ENCODE results near the gene TMEM247.

TMEM247 gene

GRCh38 chr2:46489423-46490174, 10.2 kb downstream of the TMEM247 start:
- DNase-seq (ENCODE audit: low spot score): no peak

- no peak for DNase-seq (ENCODE audit: low spot score)
Measured at GRCh38 chr2:46490521-46491141, 11.3 kb downstream of the TMEM247 start.

- no peak for DNase-seq (ENCODE audit: low spot score)
Measured at GRCh38 chr2:46492301-46492700, 12.9 kb downstream of the TMEM247 start.

GRCh38 chr2:46493241-46493970, 14.0 kb downstream of the TMEM247 start:
- DNase-seq (ENCODE audit: low spot score): no peak

DNA sequence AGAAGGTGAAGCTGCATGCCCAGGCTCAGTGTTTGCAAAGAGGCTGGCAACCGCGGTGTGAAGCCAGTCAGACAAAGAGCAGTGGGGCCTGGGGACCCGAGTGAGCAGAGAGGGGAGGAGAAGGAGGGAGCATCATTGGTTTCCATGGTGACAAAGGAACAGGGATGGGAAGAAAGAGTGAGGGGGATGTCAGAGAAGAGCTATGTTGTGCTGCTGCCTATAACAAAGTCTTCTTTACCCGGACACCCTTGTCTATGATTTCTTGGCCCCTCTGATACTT, 14.5 kb downstream of the TMEM247 start:
- DNase-seq (ENCODE audit: low spot score): no peak

GRCh38 chr2:46494596-46494995, 15.2 kb downstream of the TMEM247 start:
- DNase-seq (ENCODE audit: low spot score): no peak

DNA sequence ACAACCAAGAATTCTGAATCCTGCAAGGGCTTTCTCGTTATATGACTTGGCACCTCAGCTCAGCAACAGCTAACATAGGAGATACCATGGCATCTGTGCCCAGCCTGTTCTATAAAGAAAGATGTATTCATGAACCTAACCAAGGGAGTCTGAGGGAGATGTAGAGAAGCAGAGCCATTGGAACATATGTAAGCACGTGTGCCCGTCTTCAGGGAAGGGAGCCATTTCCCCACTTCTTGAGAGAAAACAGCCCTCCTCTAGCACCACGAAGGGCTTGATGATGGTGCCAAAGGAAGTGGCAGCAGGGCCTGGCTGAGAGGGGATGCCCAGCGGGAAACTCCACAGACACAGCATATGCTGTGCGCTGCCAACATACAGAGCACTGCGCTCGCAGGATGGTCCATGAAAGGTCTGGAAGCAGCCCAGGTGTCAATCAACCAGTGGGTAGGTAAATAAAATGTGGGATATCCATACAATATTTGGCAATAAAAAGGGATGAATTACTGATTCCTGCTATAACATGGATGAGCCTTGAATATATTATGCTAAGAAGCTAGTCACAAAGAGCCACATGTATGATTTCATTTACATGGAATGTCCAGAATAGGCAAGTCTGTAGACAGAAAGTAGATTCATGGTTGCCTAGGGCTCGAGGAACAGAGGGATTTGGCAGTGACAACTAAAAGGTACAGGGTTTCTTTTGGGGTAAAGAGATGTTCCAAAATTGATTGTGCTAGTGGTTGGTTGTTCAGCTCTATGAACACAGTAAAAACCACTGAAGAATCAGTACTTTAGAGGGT, 16.1 kb downstream of the TMEM247 start:
- DNase-seq (ENCODE audit: low spot score): no peak

DNA sequence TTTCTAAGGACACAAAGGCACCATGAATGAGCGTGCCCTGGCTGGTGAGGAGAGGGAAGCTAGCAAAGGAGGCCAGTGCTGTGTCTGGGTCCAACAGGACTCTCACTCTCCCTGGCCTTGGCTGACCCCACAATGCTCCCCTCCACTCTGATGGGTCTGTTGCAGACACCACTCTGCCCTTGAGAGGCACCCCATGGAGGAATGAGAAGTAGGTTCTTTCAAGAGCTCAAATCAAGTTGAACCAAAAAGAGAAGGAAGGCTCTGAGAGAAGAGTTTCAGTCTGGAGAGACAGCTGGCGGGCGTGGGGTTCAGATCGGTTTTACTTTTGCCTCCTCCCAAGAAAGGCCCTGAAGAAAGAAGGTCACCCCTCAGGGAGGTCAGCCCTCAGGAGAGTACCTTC, 18.4 kb downstream of the TMEM247 start:
- no peak for DNase-seq (ENCODE audit: low spot score)

DNA sequence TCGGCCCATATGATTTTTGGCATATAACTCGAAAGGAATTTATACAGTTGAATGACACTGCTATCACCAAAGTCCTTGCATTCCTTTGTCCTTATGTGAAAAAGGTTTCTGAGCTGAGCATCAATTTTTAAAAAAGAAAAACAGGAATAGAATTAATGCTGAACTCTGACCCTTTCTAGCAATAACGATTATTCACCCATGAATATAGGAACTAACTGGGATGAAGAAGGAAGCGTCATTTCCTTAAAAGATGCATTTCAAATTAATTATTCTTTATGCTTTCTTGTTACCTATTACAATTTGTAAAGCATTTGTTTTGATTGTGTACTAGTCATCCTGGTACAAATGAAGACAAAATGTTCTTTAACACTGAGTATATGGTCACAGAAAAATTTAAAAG, 19.3 kb downstream of the TMEM247 start:
- DNase-seq (ENCODE audit: low spot score): no peak

GRCh38 chr2:46499392-46499785, 20.0 kb downstream of the TMEM247 start:
- no peak for DNase-seq (ENCODE audit: low spot score)

- DNase-seq (ENCODE audit: low spot score): no peak
Measured at GRCh38 chr2:46500801-46501200, 21.4 kb downstream of the TMEM247 start.

- no peak for DNase-seq (ENCODE audit: low spot score)
Measured at GRCh38 chr2:46502291-46502885, 23.0 kb downstream of the TMEM247 start.

GRCh38 chr2:46503686-46504085, 24.3 kb downstream of the TMEM247 start:
- no peak for DNase-seq (ENCODE audit: low spot score)

DNA sequence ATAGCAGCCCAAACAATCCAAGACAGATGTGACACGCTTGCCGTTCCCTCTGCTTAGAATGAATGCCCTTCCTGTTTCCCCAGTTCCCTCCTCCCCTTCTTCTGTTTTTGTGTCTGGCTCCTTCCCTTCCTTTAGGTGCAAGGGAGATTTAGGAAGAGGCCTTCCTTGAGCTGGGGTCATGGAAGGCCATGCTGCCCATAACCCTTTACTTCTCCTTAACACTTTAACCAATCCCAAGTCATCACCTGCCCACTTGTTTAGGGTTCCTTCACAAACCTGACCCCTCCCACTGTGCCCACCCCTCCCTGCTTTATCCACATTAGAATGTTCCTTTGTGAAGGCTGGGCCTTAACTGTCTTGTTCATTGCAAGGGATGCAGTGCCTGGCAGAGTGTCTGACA, 24.9 kb downstream of the TMEM247 start:
- no peak for DNase-seq (ENCODE audit: low spot score)

DNA sequence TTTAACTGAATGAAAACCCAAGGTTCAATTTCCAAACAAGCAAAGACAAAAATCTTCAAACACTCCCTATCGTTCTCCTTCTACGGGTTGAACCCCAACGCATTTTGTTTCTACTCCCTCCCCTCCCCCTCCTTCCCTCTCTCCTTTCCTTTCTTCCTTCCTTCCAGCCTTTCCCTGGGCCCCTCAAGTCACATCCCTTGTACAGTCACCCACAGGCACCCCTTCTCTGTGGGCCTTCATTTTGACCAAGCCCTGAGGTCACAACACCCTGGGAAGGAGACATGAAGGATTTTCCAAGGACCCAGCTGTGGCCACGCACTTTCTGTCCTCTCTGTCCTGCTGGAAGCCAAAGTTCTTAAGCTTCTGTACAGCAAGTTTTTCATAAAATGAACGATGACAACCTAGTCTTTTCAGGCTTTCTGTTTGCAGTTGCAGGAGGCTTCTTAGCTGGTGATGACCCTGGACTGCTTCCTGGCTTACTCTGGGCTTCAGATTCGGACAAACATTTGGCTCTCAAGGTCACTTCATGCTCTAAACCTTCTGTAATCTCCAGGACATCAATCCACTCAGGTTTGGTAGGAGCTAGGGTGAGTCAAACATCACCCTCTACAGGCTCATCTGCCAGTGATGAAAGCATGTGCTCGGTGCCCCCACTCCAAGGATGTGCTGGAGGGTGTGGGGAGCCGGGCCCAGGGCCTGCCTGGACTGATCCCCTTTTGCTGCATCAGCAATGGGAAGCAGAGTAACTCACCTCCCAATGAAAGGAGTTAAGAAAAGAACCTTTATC, 25.5 kb downstream of the TMEM247 start:
- DNase-seq (ENCODE audit: low spot score): no peak

DNA sequence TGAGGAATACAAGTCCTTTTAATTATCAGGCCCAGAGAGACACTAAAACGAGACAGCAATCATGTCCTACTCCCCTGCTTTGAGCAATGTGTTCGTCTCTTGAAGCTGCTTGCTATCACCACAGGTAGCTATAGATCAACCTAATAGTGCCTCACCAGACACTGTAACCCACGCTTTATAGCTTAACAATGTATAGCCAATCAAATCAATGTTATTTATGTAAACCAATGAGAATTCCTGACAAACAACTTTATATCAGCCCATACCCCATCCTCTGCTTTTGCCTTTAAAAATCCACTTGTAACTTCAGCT, 26.1 kb downstream of the TMEM247 start:
- DNase-seq (ENCODE audit: low spot score): no peak

DNA sequence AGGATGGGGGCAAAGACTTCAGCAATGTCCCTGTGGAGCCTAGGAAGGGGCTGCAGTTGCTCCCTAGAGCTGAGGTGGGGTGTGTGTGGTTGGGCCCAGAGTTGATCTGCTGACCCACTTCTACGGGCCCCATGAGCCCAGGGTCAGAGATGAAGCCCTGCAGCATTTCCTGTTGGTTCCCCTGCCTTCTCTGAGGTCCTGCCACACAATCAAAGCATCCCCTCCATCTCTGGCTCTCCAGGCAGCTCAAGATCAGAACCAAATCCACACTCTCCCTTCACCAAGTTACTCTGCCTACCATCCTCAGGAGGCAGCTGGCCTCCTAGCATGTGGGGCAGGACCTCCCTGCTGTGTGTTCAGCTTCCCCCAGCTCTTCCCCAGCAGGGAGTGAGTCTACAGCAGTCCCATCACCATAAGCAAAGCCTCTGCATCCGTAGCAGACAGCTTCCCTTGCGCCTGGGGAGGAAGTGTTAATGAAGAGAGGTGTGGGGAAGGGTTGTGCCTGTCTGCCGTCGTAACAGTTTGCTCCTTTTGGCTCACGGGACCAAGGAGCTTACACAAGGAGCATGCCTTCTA, 26.9 kb downstream of the TMEM247 start:
- DNase-seq (ENCODE audit: low spot score): no peak

DNA sequence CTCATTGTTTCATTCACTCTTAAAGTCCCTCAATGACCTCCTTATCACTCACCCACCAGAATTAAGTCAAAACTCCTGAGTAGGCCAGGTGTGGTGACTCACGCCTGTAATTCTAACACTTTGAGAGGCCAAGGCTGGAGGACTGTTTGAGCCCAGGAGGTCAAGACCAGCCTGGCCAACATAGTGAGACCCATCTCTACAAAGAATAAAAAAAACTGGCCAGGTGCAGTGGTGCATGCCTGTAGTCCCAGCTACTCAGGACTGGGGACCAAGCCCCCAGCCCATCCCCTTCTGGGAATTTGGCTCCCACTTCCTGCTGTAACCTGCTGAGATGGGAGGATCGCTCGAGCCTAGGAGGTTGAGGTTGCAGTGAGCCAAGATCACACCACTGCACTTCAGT, 28.9 kb downstream of the TMEM247 start:
- no peak for DNase-seq (ENCODE audit: low spot score)

GRCh38 chr2:46508759-46509158, 29.4 kb downstream of the TMEM247 start:
- no peak for DNase-seq (ENCODE audit: low spot score)

- no peak for DNase-seq (ENCODE audit: low spot score)
Measured at GRCh38 chr2:46509804-46510203, 30.4 kb downstream of the TMEM247 start.

DNA sequence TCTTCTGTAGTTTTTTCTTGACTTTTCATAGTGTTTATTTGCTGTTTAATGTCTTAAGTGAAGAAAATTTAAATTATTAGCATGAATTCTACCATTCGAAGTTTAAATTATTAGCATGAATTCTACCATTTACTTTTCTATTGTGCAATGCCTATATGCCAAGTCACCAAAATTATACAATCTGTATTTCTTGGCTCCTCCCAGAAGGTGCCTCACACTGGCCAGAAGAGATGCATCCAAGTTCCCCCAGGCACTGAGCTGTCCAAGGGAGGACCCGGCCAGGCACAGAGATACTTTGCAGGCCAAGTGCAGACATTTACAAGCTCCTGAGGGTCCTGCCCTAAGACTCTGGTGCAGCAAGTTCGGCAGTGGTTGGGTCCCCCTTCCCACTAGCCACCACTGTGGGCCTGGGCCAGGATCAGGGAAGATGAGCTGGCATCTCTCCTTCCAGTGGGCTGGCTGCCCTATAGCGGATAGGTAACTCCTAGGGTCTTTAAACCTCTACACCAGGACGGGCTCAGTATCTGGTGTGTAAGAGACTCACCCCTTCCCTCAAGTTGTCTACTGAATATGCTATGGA, 31.3 kb downstream of the TMEM247 start:
- DNase-seq (ENCODE audit: low spot score): no peak

All from HuH-7 (cell line).